ENCODE measurements around the gene PRKCA.

PRKCA gene

DNA sequence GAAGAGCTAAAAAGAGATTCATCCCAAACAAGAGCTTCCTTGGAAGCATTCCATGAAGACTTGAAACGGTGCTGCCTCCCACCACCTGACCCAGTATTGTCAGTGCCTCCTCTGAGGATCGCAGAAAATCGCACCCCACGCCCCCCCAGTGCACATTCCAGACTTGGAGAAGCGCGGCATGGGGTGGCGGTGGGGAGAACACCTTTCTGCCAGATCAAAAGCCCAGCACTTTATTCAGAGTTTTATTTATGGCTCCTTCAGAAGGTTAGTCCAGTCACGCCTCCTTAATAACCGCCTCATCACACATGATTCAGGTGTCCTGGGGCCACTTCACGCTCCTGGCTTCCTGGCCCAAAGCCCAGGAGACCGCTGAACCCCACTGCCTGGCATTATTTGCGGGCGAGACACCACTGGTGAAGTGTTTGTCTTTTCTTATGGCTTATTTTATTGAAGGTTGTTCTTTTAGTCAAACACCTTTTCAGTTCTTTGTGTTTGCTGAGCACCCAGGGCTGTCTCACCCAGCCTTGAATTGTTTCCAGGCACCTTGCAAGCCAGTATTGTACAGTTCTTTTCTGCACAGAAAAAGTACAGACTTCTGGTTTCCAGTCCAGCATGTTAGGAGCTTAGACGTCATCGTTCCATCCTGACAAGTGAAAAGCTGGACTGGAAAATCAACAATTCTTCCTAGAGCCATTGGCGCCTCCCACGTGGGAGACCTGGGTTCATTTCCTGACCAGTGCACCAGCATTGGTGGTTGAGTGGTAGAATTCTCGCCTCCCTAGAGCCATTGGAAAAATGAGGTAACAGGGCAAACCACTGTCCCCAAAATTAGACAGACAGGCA, 452.9 kb downstream of the PRKCA start:
- H3K27ac ChIP-seq (replicated peaks; ENCODE audit: low read length) = no peak overlapping the region
- H2BK5ac ChIP-seq (ENCODE audit: low read length) = no peak overlapping the region
- no peak overlapping the region for H4K8ac ChIP-seq (ENCODE audit: low read depth, low read length)
- H3K4me2 ChIP-seq (ENCODE audit: insufficient read depth, low read length, poor library complexity, severe bottlenecking) = no peak overlapping the region
- peaks cover 0 to 2% of the 10 kb centered on the region in 2 donors for H3K9me3 ChIP-seq (replicated peaks in 1 of 2; ENCODE audit: control insufficient read depth in 2 of 2, insufficient read depth in 1 of 2, low read depth in 1 of 2, low read length in 2 of 2)
- no peak overlapping the region for H2BK120ac ChIP-seq (ENCODE audit: low read depth, low read length)
- no peak overlapping the region for H3K18ac ChIP-seq (ENCODE audit: low read length)
- no peak overlapping the region for H2AK5ac ChIP-seq (ENCODE audit: low read depth, low read length)
- no peak overlapping the region for H4K91ac ChIP-seq (ENCODE audit: low read depth, low read length, poor library complexity)
- no peak overlapping the region for H3K9ac ChIP-seq (ENCODE audit: low read depth, low read length, poor library complexity)
- no peak overlapping the region for H3K4me3 ChIP-seq (ENCODE audit: low read length in 2 of 2)
- no CpG with 5 or more reads among the region's 18 CpGs for WGBS, 2 donors (ENCODE audit: extremely low coverage in 2 of 2, insufficient read length in 2 of 2, insufficient replicate concordance in 1 of 2)
- no peak overlapping the region for H3K4ac ChIP-seq (ENCODE audit: low read length)
- H3K79me1 ChIP-seq (ENCODE audit: low read depth, low read length) = no peaks in the 10 kb centered on the region
- no peaks in the 10 kb centered on the region for H3K36me3 ChIP-seq (replicated peaks in 1 of 2; ENCODE audit: control insufficient read depth in 2 of 2, insufficient read depth in 2 of 2, low read length in 2 of 2)
- H3K27me3 ChIP-seq (ENCODE audit: control insufficient read depth in 3 of 3, insufficient read depth in 3 of 3, low read depth in 1 of 3, low read length in 3 of 3) = no peaks in the 10 kb centered on the region
- no peak overlapping the region for H2BK15ac ChIP-seq (ENCODE audit: low read length)
- H2AFZ ChIP-seq (ENCODE audit: low read length) = no peak overlapping the region
- H3K14ac ChIP-seq (ENCODE audit: low read length) = no peak overlapping the region
- no peak overlapping the region for H3K23ac ChIP-seq (ENCODE audit: low read depth, low read length, poor library complexity)
- H3K4me1 ChIP-seq (ENCODE audit: control insufficient read depth in 2 of 2, insufficient read depth in 1 of 2, low read depth in 1 of 2, low read length in 2 of 2) = peaks cover 3 to 5% of the 10 kb centered on the region in 2 donors
- no peak for DNase-seq (ENCODE audit: low spot score)
- no peak overlapping the region for H2BK12ac ChIP-seq (ENCODE audit: low read length)

DNA sequence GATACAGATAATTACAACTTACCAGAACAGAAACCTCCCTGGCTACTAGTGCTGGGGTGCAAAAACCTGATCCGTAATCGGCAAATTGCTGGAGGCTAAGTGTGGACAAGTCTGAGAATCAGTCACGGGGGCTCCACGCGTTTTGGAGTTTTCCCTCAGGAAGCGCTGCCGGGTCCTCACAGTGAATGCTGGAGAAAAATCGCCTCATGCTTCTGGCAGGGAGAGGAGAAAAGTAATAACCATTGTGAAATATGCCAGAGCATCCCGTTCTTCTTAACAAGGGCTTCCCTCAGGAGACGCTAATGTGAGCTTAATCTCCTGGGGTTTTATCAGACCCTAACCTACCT, 453.5 kb downstream of the PRKCA start:
- H3K4ac ChIP-seq (ENCODE audit: low read length) = no peak overlapping the region

DNA sequence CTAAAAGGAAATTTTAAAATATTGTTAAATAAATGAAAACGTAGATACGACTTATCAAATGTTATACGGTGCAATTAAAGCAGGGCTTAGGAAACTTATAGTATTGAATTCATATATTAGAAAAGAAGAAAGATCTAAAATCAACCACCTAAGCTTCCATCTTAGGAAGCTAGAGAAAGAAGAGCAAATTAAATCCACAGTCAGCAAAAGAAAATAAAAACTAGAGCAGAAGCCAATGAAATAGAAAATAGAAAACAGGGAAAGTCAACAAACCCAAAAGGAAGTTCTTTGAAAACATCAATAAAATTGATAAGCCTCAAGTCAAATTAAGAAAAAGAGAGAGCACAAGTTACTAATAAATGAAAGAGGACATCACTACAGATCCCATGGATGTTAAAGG, 457.9 kb downstream of the PRKCA start:
- Histone ChIP-seq H3K14ac (ENCODE audit: low read length) (no peak overlapping the region), H4K91ac (ENCODE audit: low read depth, low read length, poor library complexity) (no peak overlapping the region), H3K9ac (ENCODE audit: low read depth, low read length, poor library complexity) (no peak overlapping the region), H2BK5ac (ENCODE audit: low read length) (no peak overlapping the region), H3K27me3 (ENCODE audit: control insufficient read depth in 3 of 3, insufficient read depth in 3 of 3, low read depth in 1 of 3, low read length in 3 of 3) (no peaks in the 10 kb centered on the region), H2BK120ac (ENCODE audit: low read depth, low read length) (no peak overlapping the region), H2AFZ (ENCODE audit: low read length) (no peak overlapping the region), H3K4me2 (ENCODE audit: insufficient read depth, low read length, poor library complexity, severe bottlenecking) (no peak overlapping the region), H3K27ac (replicated peaks; ENCODE audit: low read length) (no peak overlapping the region), H3K23ac (ENCODE audit: low read depth, low read length, poor library complexity) (no peak overlapping the region), H2BK12ac (ENCODE audit: low read length) (no peak overlapping the region), H3K18ac (ENCODE audit: low read length) (no peak overlapping the region), H3K4ac (ENCODE audit: low read length) (no peak overlapping the region), H3K79me1 (ENCODE audit: low read depth, low read length) (no peaks in the 10 kb centered on the region), H4K8ac (ENCODE audit: low read depth, low read length) (no peak overlapping the region), H3K9me3 (replicated peaks in 1 of 2; ENCODE audit: control insufficient read depth in 2 of 2, insufficient read depth in 1 of 2, low read depth in 1 of 2, low read length in 2 of 2) (peaks cover 0 to 2% of the 10 kb centered on the region in 2 donors), H3K4me3 (ENCODE audit: low read length in 2 of 2) (no peak overlapping the region), H2AK5ac (ENCODE audit: low read depth, low read length) (no peak overlapping the region), H2BK15ac (ENCODE audit: low read length) (no peak overlapping the region), H3K36me3 (replicated peaks in 1 of 2; ENCODE audit: control insufficient read depth in 2 of 2, insufficient read depth in 2 of 2, low read length in 2 of 2) (no peaks in the 10 kb centered on the region), H3K4me1 (ENCODE audit: control insufficient read depth in 2 of 2, insufficient read depth in 1 of 2, low read depth in 1 of 2, low read length in 2 of 2) (no peaks in the 10 kb centered on the region)
- 100% methylated on average over 3 of the region's 3 CpGs; no CpG with 5 or more reads in 1 of the 2 donors for WGBS, 2 donors (ENCODE audit: extremely low coverage in 2 of 2, insufficient read length in 2 of 2, insufficient replicate concordance in 1 of 2)
- no peak for DNase-seq (ENCODE audit: low spot score)

More for the DNA sequence above, 453.5 kb downstream of the PRKCA start:
- Histone ChIP-seq H2AK5ac (ENCODE audit: low read depth, low read length) (no peak overlapping the region), H3K79me1 (ENCODE audit: low read depth, low read length) (no peaks in the 10 kb centered on the region), H4K91ac (ENCODE audit: low read depth, low read length, poor library complexity) (no peak overlapping the region), H3K4me2 (ENCODE audit: insufficient read depth, low read length, poor library complexity, severe bottlenecking) (no peak overlapping the region), H2BK120ac (ENCODE audit: low read depth, low read length) (no peak overlapping the region), H2BK15ac (ENCODE audit: low read length) (no peak overlapping the region), H3K9ac (ENCODE audit: low read depth, low read length, poor library complexity) (no peak overlapping the region), H4K8ac (ENCODE audit: low read depth, low read length) (no peak overlapping the region), H3K14ac (ENCODE audit: low read length) (no peak overlapping the region), H3K23ac (ENCODE audit: low read depth, low read length, poor library complexity) (no peak overlapping the region), H3K4me1 (ENCODE audit: control insufficient read depth in 2 of 2, insufficient read depth in 1 of 2, low read depth in 1 of 2, low read length in 2 of 2) (no peaks in the 10 kb centered on the region), H2BK5ac (ENCODE audit: low read length) (no peak overlapping the region), H3K36me3 (replicated peaks in 1 of 2; ENCODE audit: control insufficient read depth in 2 of 2, insufficient read depth in 2 of 2, low read length in 2 of 2) (no peaks in the 10 kb centered on the region), H2AFZ (ENCODE audit: low read length) (no peak overlapping the region), H3K18ac (ENCODE audit: low read length) (no peak overlapping the region), H2BK12ac (ENCODE audit: low read length) (no peak overlapping the region), H3K27ac (replicated peaks; ENCODE audit: low read length) (no peak overlapping the region), H3K27me3 (ENCODE audit: control insufficient read depth in 3 of 3, insufficient read depth in 3 of 3, low read depth in 1 of 3, low read length in 3 of 3) (no peaks in the 10 kb centered on the region), H3K9me3 (replicated peaks in 1 of 2; ENCODE audit: control insufficient read depth in 2 of 2, insufficient read depth in 1 of 2, low read depth in 1 of 2, low read length in 2 of 2) (peaks cover 0 to 2% of the 10 kb centered on the region in 2 donors), H3K4me3 (ENCODE audit: low read length in 2 of 2) (no peak overlapping the region)
- DNase-seq (ENCODE audit: low spot score) = no peak
- no CpG with 5 or more reads among the region's 10 CpGs for WGBS, 2 donors (ENCODE audit: extremely low coverage in 2 of 2, insufficient read length in 2 of 2, insufficient replicate concordance in 1 of 2)

DNA sequence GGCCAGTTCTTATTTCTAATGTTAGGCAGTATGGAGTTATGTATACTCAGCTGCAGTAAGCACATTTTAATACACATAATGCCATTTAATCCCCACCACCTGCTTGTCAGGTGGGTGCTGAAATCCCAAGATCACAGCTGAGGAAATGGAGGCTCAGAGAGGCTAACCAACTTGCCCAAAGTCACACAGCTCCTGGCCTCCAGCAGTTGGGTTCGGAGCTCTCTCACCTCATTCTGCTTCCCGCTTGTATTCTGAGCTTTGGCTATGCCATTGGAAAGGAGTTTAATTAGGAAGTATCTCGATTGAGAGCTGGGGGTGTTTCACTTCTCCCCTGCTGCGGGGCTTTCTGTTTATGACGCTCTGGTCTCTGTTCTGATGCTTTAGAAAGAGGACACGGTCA, 459.9 kb downstream of the PRKCA start:
- Histone ChIP-seq H3K27me3 (ENCODE audit: control insufficient read depth in 3 of 3, insufficient read depth in 3 of 3, low read depth in 1 of 3, low read length in 3 of 3) (no peaks in the 10 kb centered on the region), H3K14ac (ENCODE audit: low read length) (no peak overlapping the region), H4K91ac (ENCODE audit: low read depth, low read length, poor library complexity) (no peak overlapping the region), H3K4me3 (ENCODE audit: low read length in 2 of 2) (no peak overlapping the region), H3K9me3 (replicated peaks in 1 of 2; ENCODE audit: control insufficient read depth in 2 of 2, insufficient read depth in 1 of 2, low read depth in 1 of 2, low read length in 2 of 2) (peaks cover 0 to 2% of the 10 kb centered on the region in 2 donors), H2BK5ac (ENCODE audit: low read length) (no peak overlapping the region), H2BK120ac (ENCODE audit: low read depth, low read length) (no peak overlapping the region), H4K8ac (ENCODE audit: low read depth, low read length) (no peak overlapping the region), H2BK15ac (ENCODE audit: low read length) (no peak overlapping the region), H3K18ac (ENCODE audit: low read length) (no peak overlapping the region), H3K23ac (ENCODE audit: low read depth, low read length, poor library complexity) (no peak overlapping the region), H2AK5ac (ENCODE audit: low read depth, low read length) (no peak overlapping the region), H3K9ac (ENCODE audit: low read depth, low read length, poor library complexity) (no peak overlapping the region), H3K4me2 (ENCODE audit: insufficient read depth, low read length, poor library complexity, severe bottlenecking) (no peak overlapping the region), H3K4ac (ENCODE audit: low read length) (no peak overlapping the region), H3K27ac (replicated peaks; ENCODE audit: low read length) (no peak overlapping the region), H3K79me1 (ENCODE audit: low read depth, low read length) (no peaks in the 10 kb centered on the region), H2AFZ (ENCODE audit: low read length) (no peak overlapping the region), H3K4me1 (ENCODE audit: control insufficient read depth in 2 of 2, insufficient read depth in 1 of 2, low read depth in 1 of 2, low read length in 2 of 2) (no peaks in the 10 kb centered on the region), H3K36me3 (replicated peaks in 1 of 2; ENCODE audit: control insufficient read depth in 2 of 2, insufficient read depth in 2 of 2, low read length in 2 of 2) (no peaks in the 10 kb centered on the region), H2BK12ac (ENCODE audit: low read length) (no peak overlapping the region)
- no CpG with 5 or more reads among the region's 6 CpGs for WGBS, 2 donors (ENCODE audit: extremely low coverage in 2 of 2, insufficient read length in 2 of 2, insufficient replicate concordance in 1 of 2)
- no peak for DNase-seq (ENCODE audit: low spot score)

Measured in neuronal stem cell (in vitro differentiated cells).